T-cell (primary cell): ENCODE measurements around the gene FAM227B. TPM values are rescaled to one million over a fixed set of nuclear protein-coding genes. Genes with fewer than 3 reads are reported as not detected.
"Not testable (repeated sequence)": the region's sequence is repeated elsewhere in the genome, so short reads cannot be mapped to it uniquely, and the experiment has no call there.

Experiments used
- ATAC-seq, 4 experiments: fragments of 200-7000 bp in 3 of 4; fragments of 150-1000 bp in 1 of 4; cut with Tn5 transposase; replicated peaks in 1 of 4; 1 replicate in 3 of 4; 2 replicates in 1 of 4; pipeline ENCODE4 v1.10.0; 2021; ENCODE audit warnings: moderate library complexity in 3 of 4, mild to moderate bottlenecking in 2 of 4, moderate number of reproducible peaks in 1 of 4
- CTCF ChIA-PET, 2 donors: fragments of 300-600 bp; sonication (Branson Sonifier 250); formaldehyde crosslinking; loops; one replicate each; lab custom pipeline; 2022; ENCODE audit warnings: antibody characterized with exemption in 2 of 2; lab: Charles Lee
- POLR2A ChIA-PET, 2 donors: fragments of 300-600 bp; sonication (Branson Sonifier 250); formaldehyde crosslinking; loops; one replicate each; lab custom pipeline; 2022; ENCODE audit warnings: antibody characterized with exemption in 2 of 2; lab: Charles Lee
- DNase-seq, 35 experiments: peaks; one replicate each; pipeline versions ENCODE4 v3.0.0 to v3.0.0-alpha.2; 2013 to 2023
- H3K27ac ChIP-seq: one replicate; pipeline ENCODE4 v1.5.1; 2013; ENCODE audit warnings: low read length
- H3K27me3 ChIP-seq, 2 experiments: replicated peaks in 1 of 2; 1 replicate in 1 of 2; 2 replicates in 1 of 2; pipeline versions ENCODE4 v1.6.1 to v1.7.0; 2013; ENCODE audit warnings: low read length in 1 of 2, mixed read lengths in 1 of 2; ENCODE audit not compliant: control insufficient read depth in 2 of 2, insufficient read depth in 2 of 2; ENCODE audit errors: extremely low read depth in 1 of 2
- H3K36me3 ChIP-seq, 2 donors: 1 replicate in 1 of 2; 2 replicates in 1 of 2; pipeline versions ENCODE4 v1.6.1 to v1.7.0; 2013; ENCODE audit warnings: low read length in 1 of 2; ENCODE audit not compliant: control insufficient read depth in 2 of 2, insufficient read depth in 1 of 2; ENCODE audit errors: extremely low read depth in 1 of 2
- H3K4me1 ChIP-seq, 2 experiments: 1 replicate in 1 of 2; 2 replicates in 1 of 2; pipeline versions ENCODE4 v1.6.1 to v1.7.0; 2013; ENCODE audit warnings: low read length in 2 of 2, mixed read lengths in 1 of 2; ENCODE audit not compliant: insufficient read depth in 2 of 2, control insufficient read depth in 1 of 2; ENCODE audit errors: extremely low read depth in 1 of 2
- H3K4me3 ChIP-seq, 2 donors: 1 replicate in 1 of 2; 2 replicates in 1 of 2; pipeline versions ENCODE4 v1.5.1 to v1.7.0; 2013; ENCODE audit warnings: mild to moderate bottlenecking in 2 of 2, low read length in 1 of 2, moderate library complexity in 1 of 2; ENCODE audit not compliant: control insufficient read depth in 1 of 2; ENCODE audit errors: extremely low read depth in 1 of 2
- H3K9me3 ChIP-seq: 2 replicates; pipeline ENCODE4 v1.7.0; 2013
- H3K27ac Mint-ChIP-seq, 2 donors: one replicate each; pipeline ENCODE4 v1.8.0; 2020 to 2021; ENCODE audit warnings: mild to moderate bottlenecking in 2 of 2, mixed read lengths in 2 of 2
- H3K27me3 Mint-ChIP-seq, 2 donors: one replicate each; pipeline ENCODE4 v1.8.0; 2021 to 2022; ENCODE audit warnings: mixed read lengths in 2 of 2
- H3K36me3 Mint-ChIP-seq: one replicate; pipeline ENCODE4 v1.8.0; 2021; ENCODE audit warnings: mixed read lengths
- H3K4me1 Mint-ChIP-seq, 3 donors: one replicate each; pipeline ENCODE4 v1.8.0; 2020 to 2022; ENCODE audit warnings: mixed read lengths in 3 of 3, mild to moderate bottlenecking in 1 of 3
- H3K4me3 Mint-ChIP-seq, 3 donors: one replicate each; pipeline ENCODE4 v1.8.0; 2020 to 2022; ENCODE audit warnings: mild to moderate bottlenecking in 3 of 3, mixed read lengths in 3 of 3, moderate library complexity in 3 of 3
- H3K9me3 Mint-ChIP-seq, 3 donors: one replicate each; pipeline ENCODE4 v1.8.0; 2020 to 2022; ENCODE audit warnings: mixed read lengths in 3 of 3
- WGBS: methylation state at CpG from one replicate; pipeline ENCODE4 v1.1.5; 2013; ENCODE audit warnings: missing lambda C conversion rate; ENCODE audit not compliant: insufficient coverage; 5-methylcytosine and 5-hydroxymethylcytosine counted together
- total RNA-seq, 35 experiments: library from RNA in 6 of 35; stranded (reverse) in 6 of 35; fragments of 120-200 nt in 1 of 35; gene quantifications; one replicate each; pipeline versions ENCODE4 v1.2.1 to v1.2.4 and lab custom pipeline; 2013 to 2026

Gene FAM227B
- total RNA-seq, 5 donors from 2014 or later (not counting 1 experiment from before 2014, with no cell fraction given) = 4.7 to 11.2 (median 8.0) TPM

- H3K27ac ChIP-seq, H3K4me3 Mint-ChIP-seq, CTCF ChIA-PET, H3K27ac Mint-ChIP-seq, H3K36me3 Mint-ChIP-seq, DNase-seq, H3K27me3 ChIP-seq, ATAC-seq, H3K27me3 Mint-ChIP-seq, H3K4me1 Mint-ChIP-seq, H3K4me1 ChIP-seq, H3K9me3 Mint-ChIP-seq, H3K36me3 ChIP-seq, H3K9me3 ChIP-seq, H3K4me3 ChIP-seq, POLR2A ChIA-PET: not testable (repeated sequence)
Measured at GRCh38 chr15:49478982-49479381, 141.6 kb downstream of the FAM227B start.

DNA sequence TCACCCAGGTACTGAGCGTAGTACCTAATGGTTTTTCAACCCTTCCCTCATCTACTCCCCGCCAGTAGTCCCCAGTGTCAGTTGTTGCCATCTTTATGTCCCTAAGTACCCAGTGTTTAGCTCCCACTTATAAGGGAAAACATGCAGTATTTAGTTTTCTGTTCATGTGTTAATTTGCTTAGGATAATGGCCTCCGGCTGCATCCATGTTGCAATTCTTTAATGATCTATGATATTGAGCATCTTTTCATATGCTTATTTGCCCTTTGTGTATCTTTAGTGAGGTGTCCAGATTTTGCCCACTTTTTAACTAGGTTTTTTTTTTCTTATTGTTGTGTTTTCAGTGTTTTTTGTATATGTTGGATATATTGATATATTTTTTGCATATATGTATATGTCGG is 142.6 kb downstream of the FAM227B start:
- WGBS = 100% methylated on average over 1 of the region's 4 CpGs
- H3K9me3 ChIP-seq, H3K36me3 ChIP-seq, H3K4me1 Mint-ChIP-seq, H3K4me3 Mint-ChIP-seq, H3K4me1 ChIP-seq, H3K27me3 ChIP-seq, DNase-seq, H3K9me3 Mint-ChIP-seq, H3K4me3 ChIP-seq, H3K36me3 Mint-ChIP-seq, ATAC-seq, H3K27ac Mint-ChIP-seq, POLR2A ChIA-PET, CTCF ChIA-PET, H3K27ac ChIP-seq, H3K27me3 Mint-ChIP-seq: not testable (repeated sequence)

GRCh38 chr15:49473031-49473430 is 147.6 kb downstream of the FAM227B start:
- Mint-ChIP-seq H3K9me3 (no peaks in the 10 kb centered on the region), H3K27ac (no peak overlapping the region), H3K4me1 (peaks cover 0 to 6% (median 4%) of the 10 kb centered on the region in 3 donors), H3K4me3 (no peak overlapping the region), H3K36me3 (no peaks in the 10 kb centered on the region), H3K27me3 (peaks cover 3 to 4% of the 10 kb centered on the region in 2 donors)
- no CpG with 5 or more reads among the region's 1 CpG for WGBS
- Histone ChIP-seq H3K27ac (no peak overlapping the region), H3K36me3 (no peaks in the 10 kb centered on the region), H3K4me1 (no peaks in the 10 kb centered on the region), H3K27me3 (no peaks in the 10 kb centered on the region), H3K9me3 (no peaks in the 10 kb centered on the region), H3K4me3 (no peak overlapping the region)
- ChIA-PET POLR2A (no interaction called here), CTCF (interaction anchor here in 1 of 2 donors (0.6 kb wide), 1 partner anchor 671 kb away, joined by 3 read pairs; no protein-coding TSS in a partner anchor)
- DNase-seq (no peak), ATAC-seq (no peak)

- Mint-ChIP-seq H3K27ac (no peak overlapping the region), H3K4me3 (no peak overlapping the region), H3K36me3 (no peaks in the 10 kb centered on the region), H3K4me1 (peaks cover 0 to 6% (median 4%) of the 10 kb centered on the region in 3 donors), H3K9me3 (no peaks in the 10 kb centered on the region), H3K27me3 (peaks cover 3 to 4% of the 10 kb centered on the region in 2 donors)
- Histone ChIP-seq H3K27ac (no peak overlapping the region), H3K36me3 (no peaks in the 10 kb centered on the region), H3K4me3 (no peak overlapping the region), H3K9me3 (no peaks in the 10 kb centered on the region), H3K4me1 (no peaks in the 10 kb centered on the region), H3K27me3 (no peaks in the 10 kb centered on the region)
- ATAC-seq = no peak
- POLR2A ChIA-PET = interaction anchor here (0.7 kb wide), 2 partner anchors 534 to 911 kb away, joined by 3 to 5 read pairs; no protein-coding TSS in a partner anchor
- no peak for DNase-seq
- 100% methylated on average over 1 of the region's 2 CpGs for WGBS
- CTCF ChIA-PET = interaction anchor here in 1 of 2 donors (0.6 kb wide), 1 partner anchor 508 kb away, joined by 3 read pairs; no protein-coding TSS in a partner anchor
Measured at GRCh38 chr15:49472338-49472737, 148.3 kb downstream of the FAM227B start.

- Mint-ChIP-seq H3K4me1 (peaks cover 0 to 10% (median 8%) of the 10 kb centered on the region in 3 donors), H3K36me3 (no peaks in the 10 kb centered on the region), H3K27me3 (peaks cover 3 to 4% of the 10 kb centered on the region in 2 donors), H3K4me3 (no peak overlapping the region), H3K9me3 (no peaks in the 10 kb centered on the region), H3K27ac (no peak overlapping the region)
- CTCF ChIA-PET = interaction anchor here (0.5 to 1.0 kb wide), 3 partner anchors 128 to 658 kb away, joined by 3 read pairs; no protein-coding TSS in a partner anchor
- WGBS = 15% methylated on average over 4 of the region's 4 CpGs
- no peaks in the 10 kb centered on the region for H3K9me3 ChIP-seq
- POLR2A ChIA-PET = interaction anchor here (0.7 kb wide), 3 partner anchors 151 to 911 kb away, joined by 3 to 7 read pairs (median 5); no protein-coding TSS in a partner anchor
- ATAC-seq (peak in 1 of 4 experiments; percentile 40), DNase-seq (peak in 3 of 35 experiments; percentile 0 to 12 (median 1))
- no peak overlapping the region for H3K27ac ChIP-seq
- no peaks in the 10 kb centered on the region for H3K4me1 ChIP-seq
- H3K36me3 ChIP-seq = no peaks in the 10 kb centered on the region
- H3K4me3 ChIP-seq = no peak overlapping the region
- H3K27me3 ChIP-seq = no peaks in the 10 kb centered on the region
Measured at GRCh38 chr15:49471733-49472132, 148.9 kb downstream of the FAM227B start.

GRCh38 chr15:49471248-49471647 is 149.4 kb downstream of the FAM227B start:
- ATAC-seq, H3K9me3 Mint-ChIP-seq, H3K27ac ChIP-seq, H3K27me3 Mint-ChIP-seq, H3K4me1 ChIP-seq, H3K36me3 ChIP-seq, H3K27ac Mint-ChIP-seq, H3K9me3 ChIP-seq, H3K27me3 ChIP-seq, H3K4me3 Mint-ChIP-seq, H3K36me3 Mint-ChIP-seq, H3K4me3 ChIP-seq: not testable (repeated sequence)
- ChIA-PET POLR2A (interaction anchor here (0.6 to 0.7 kb wide), 2 partner anchors 151 to 200 kb away, joined by 3 to 7 read pairs; no protein-coding TSS in a partner anchor), CTCF (interaction anchor here in 1 of 2 donors (0.6 to 1.0 kb wide), 2 partner anchors 50 to 658 kb away, joined by 3 read pairs; no protein-coding TSS in a partner anchor)
- DNase-seq = peak in 17 of 35 experiments; percentile 0 to 29 (median 3)
- H3K4me1 Mint-ChIP-seq = peaks cover 0 to 10% (median 8%) of the 10 kb centered on the region in 3 donors
- no CpG with 5 or more reads among the region's 4 CpGs for WGBS
